PC-9 (cell line): ENCODE measurements around the gene SHC3.

Experiments used
- EZH2 ChIP-seq: fragments of 200-600 bp; sonication (generic); IDR thresholded peaks from 2 replicates; pipeline ENCODE4 v1.8.0; 2017; ENCODE audit warnings: antibody characterized with exemption, low read depth
- TF ChIP-seq, protein P1 (sequence below): fragments of 200-600 bp; sonication (generic); conservative IDR thresholded peaks from 2 replicates; pipeline ENCODE4 v1.6.1; 2017; ENCODE audit warnings: mixed run types, antibody characterized with exemption, mild to moderate bottlenecking, moderate library complexity

DNA sequence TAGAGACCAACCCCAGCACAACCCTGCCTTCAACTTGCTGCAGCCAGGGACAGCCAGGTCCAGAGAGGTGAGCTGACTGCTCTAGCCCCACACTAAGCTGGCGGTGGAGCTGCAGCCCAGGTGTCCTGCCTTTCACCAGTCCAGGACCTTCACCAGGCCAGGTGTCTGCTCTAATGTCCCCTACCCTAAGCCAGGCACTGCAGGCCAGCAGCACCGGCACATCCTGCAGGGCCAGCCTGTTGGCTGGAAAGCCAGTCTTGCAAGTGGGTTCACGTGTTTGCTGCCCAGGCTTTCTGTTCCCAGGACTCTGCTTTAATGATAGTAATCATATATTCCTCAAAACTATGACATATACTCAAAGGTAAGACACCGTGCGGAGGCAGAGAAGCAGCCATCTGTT, 5.5 kb downstream of the SHC3 start:
- TF ChIP-seq, protein P1, sequence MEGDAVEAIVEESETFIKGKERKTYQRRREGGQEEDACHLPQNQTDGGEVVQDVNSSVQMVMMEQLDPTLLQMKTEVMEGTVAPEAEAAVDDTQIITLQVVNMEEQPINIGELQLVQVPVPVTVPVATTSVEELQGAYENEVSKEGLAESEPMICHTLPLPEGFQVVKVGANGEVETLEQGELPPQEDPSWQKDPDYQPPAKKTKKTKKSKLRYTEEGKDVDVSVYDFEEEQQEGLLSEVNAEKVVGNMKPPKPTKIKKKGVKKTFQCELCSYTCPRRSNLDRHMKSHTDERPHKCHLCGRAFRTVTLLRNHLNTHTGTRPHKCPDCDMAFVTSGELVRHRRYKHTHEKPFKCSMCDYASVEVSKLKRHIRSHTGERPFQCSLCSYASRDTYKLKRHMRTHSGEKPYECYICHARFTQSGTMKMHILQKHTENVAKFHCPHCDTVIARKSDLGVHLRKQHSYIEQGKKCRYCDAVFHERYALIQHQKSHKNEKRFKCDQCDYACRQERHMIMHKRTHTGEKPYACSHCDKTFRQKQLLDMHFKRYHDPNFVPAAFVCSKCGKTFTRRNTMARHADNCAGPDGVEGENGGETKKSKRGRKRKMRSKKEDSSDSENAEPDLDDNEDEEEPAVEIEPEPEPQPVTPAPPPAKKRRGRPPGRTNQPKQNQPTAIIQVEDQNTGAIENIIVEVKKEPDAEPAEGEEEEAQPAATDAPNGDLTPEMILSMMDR, result no peak
- TF ChIP-seq EZH2, result no peak
